ENCODE measurements around the gene RAB5IF.
"Not testable (repeated sequence)": the region's sequence is repeated elsewhere in the genome, so short reads cannot be mapped to it uniquely, and the experiment has no call there.

The RAB5IF gene

GRCh38 chr20:36605399-36606157, at the start of gene RAB5IF:
TSS of gene RAB5IF (plus strand) at chr20:36605779. CDS start at chr20:36605952, 173 bp downstream.
- DNase-seq, result peak; percentile 96 to 100

- no peak for DNase-seq
Measured at GRCh38 chr20:36562724-36563123, 42.9 kb upstream of the RAB5IF start.

GRCh38 chr20:36563374-36563773, 42.2 kb upstream of the RAB5IF start:
- no peak for DNase-seq

GRCh38 chr20:36564078-36564725, 41.4 kb upstream of the RAB5IF start:
- not testable (repeated sequence) for DNase-seq

- not testable (repeated sequence) for DNase-seq
Measured at GRCh38 chr20:36564726-36565121, 40.9 kb upstream of the RAB5IF start.

GRCh38 chr20:36565520-36565919, 40.1 kb upstream of the RAB5IF start:
- DNase-seq, result no peak

- DNase-seq, result peak in 1 of 2 experiments; percentile 27
Measured at GRCh38 chr20:36569847-36570429, 35.6 kb upstream of the RAB5IF start.

GRCh38 chr20:36571564-36572504, 33.7 kb upstream of the RAB5IF start:
- no peak for DNase-seq

- DNase-seq, result peak in 1 of 2 experiments; percentile 31
Measured at GRCh38 chr20:36572701-36573102, 32.9 kb upstream of the RAB5IF start.

GRCh38 chr20:36573103-36573797, 32.3 kb upstream of the RAB5IF start, which contains the start of gene TGIF2:
TSS of gene TGIF2 (plus strand) at chr20:36573597. CDS start at chr20:36578775, 5,178 bp downstream.
- DNase-seq, result peak in 1 of 2 experiments; percentile 79

- peak in 1 of 2 experiments; percentile 13 for DNase-seq
Measured at GRCh38 chr20:36573798-36574365, 31.7 kb upstream of the RAB5IF start.

- DNase-seq, result peak; percentile 35 to 39
Measured at GRCh38 chr20:36574366-36575135, 31.0 kb upstream of the RAB5IF start.

GRCh38 chr20:36576081-36576445, 29.5 kb upstream of the RAB5IF start:
- DNase-seq, result no peak

- DNase-seq, result no peak
Measured at GRCh38 chr20:36578356-36579041, 27.1 kb upstream of the RAB5IF start.

GRCh38 chr20:36579996-36580545, 25.5 kb upstream of the RAB5IF start:
- DNase-seq, result no peak

- DNase-seq, result no peak
Measured at GRCh38 chr20:36582322-36582721, 23.3 kb upstream of the RAB5IF start.

- no peak for DNase-seq
Measured at GRCh38 chr20:36582821-36583220, 22.8 kb upstream of the RAB5IF start.

- no peak for DNase-seq
Measured at GRCh38 chr20:36584018-36584481, 21.5 kb upstream of the RAB5IF start.

GRCh38 chr20:36585410-36586125, 20.0 kb upstream of the RAB5IF start:
- DNase-seq, result no peak
